Measurements from ENCODE around the gene CATSPER2.
"Not testable (repeated sequence)": the region's sequence is repeated elsewhere in the genome, so short reads cannot be mapped to it uniquely, and the experiment has no call there.

CATSPER2 gene

GRCh38 chr15:43592841-43593240 is 55.8 kb downstream of the CATSPER2 start:
- DNase-seq = not testable (repeated sequence)

DNA sequence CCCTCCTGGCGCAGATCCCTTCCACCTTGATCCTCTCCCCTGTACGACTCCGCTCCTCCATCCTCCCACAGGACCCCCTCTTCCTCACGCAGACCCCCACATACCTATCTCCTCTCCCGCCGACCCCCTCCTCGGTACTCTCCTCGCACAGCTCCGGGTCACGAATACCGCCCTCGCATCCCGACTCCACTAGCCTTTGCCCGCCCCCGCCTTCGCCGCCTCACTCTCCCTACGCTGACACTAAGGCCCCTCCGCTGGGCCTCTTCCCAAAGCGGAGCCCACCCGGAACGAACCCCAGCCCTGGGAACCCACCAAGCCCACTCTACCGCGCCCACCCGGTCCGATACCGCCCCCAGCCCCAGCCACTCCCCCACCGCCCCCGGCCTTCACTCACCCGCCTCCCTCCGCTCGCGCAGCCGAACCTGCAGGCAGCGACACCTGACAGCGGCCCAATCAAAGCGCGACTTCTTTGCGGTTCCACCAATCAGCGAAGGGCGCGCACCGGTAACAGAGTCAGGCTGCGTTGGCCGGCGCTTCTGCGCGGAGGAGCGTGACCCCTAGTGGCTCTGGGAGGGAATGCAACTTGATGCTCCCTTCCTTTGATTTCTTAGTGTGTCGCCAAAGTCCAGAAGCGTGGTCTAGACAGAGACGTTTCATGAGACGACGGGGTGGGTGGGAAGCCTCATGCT is 58.7 kb downstream of the CATSPER2 start, which contains the start of gene PPIP5K1:
PPIP5K1 (minus strand) TSS at position 431 of the 689 bp plus-strand sequence. CDS start 5,704 bp downstream, outside the sequence.
- not testable (repeated sequence) for DNase-seq

Measured in 8988T (cell line).